DND-41 (cell line): Measurements from ENCODE around the gene FOXP1.

Source experiments
- ATAC-seq: fragments of 200-7000 bp; cut with Tn5 transposase; 3 replicates; pipeline ENCODE4 v1.9.1; 2021; ENCODE audit warnings: low read depth; ENCODE audit not compliant: insufficient read depth
- DNase-seq: peaks from one replicate; pipeline ENCODE4 v3.0.0-alpha.2; 2020
- H2AFZ ChIP-seq: 2 replicates; pipeline ENCODE4 v1.6.0; 2012; ENCODE audit warnings: low read depth, low read length
- H3K27ac ChIP-seq: 2 replicates; pipeline ENCODE4 v1.5.1; 2012; ENCODE audit warnings: low read length, inconsistent platforms
- H3K27me3 ChIP-seq: fragments of 200-600 bp; sonication (generic); 2 replicates; pipeline ENCODE4 v1.6.0; 2012; ENCODE audit warnings: low read length, mild to moderate bottlenecking, inconsistent platforms; ENCODE audit not compliant: insufficient read depth, poor library complexity
- H3K36me3 ChIP-seq: 2 replicates; pipeline ENCODE4 v1.5.1; 2012; ENCODE audit warnings: low read length, inconsistent platforms; ENCODE audit not compliant: insufficient read depth
- H3K4me1 ChIP-seq: 2 replicates; pipeline ENCODE4 v1.5.1; 2012; ENCODE audit warnings: mild to moderate bottlenecking, low read length; ENCODE audit not compliant: insufficient read depth
- H3K4me2 ChIP-seq: 2 replicates; pipeline ENCODE4 v1.6.0; 2012; ENCODE audit warnings: mild to moderate bottlenecking, moderate library complexity, low read length, inconsistent platforms; ENCODE audit not compliant: insufficient read depth
- H3K4me3 ChIP-seq, 2 experiments: fragments of 200-600 bp in 1 of 2; shearing (Covaris generic) in 1 of 2; 2 replicates each; pipeline ENCODE4 v1.5.1; 2012 to 2016; ENCODE audit warnings: inconsistent platforms in 2 of 2, low read length in 2 of 2, mild to moderate bottlenecking in 2 of 2, low read depth in 1 of 2, moderate library complexity in 1 of 2
- H3K79me2 ChIP-seq: 2 replicates; pipeline ENCODE4 v1.6.0; 2012; ENCODE audit warnings: low read length, inconsistent platforms; ENCODE audit not compliant: insufficient read depth
- H3K9ac ChIP-seq: 2 replicates; pipeline ENCODE4 v1.6.0; 2012; ENCODE audit warnings: low read depth, mild to moderate bottlenecking, inconsistent platforms, low read length, moderate library complexity
- H3K9me3 ChIP-seq: 2 replicates; pipeline ENCODE4 v1.5.1; 2012; ENCODE audit warnings: low read length, moderate library complexity, mild to moderate bottlenecking, inconsistent platforms; ENCODE audit not compliant: insufficient read depth, severe bottlenecking
- H4K20me1 ChIP-seq: 2 replicates; pipeline ENCODE4 v1.6.0; 2012; ENCODE audit warnings: low read length; ENCODE audit not compliant: insufficient read depth
- CTCF ChIP-seq: IDR thresholded peaks from 2 replicates; pipeline ENCODE4 v1.5.1; 2012; ENCODE audit warnings: borderline replicate concordance, low read length, moderate library complexity, mild to moderate bottlenecking; ENCODE audit not compliant: poor library complexity, severe bottlenecking; ENCODE audit errors: extremely low read depth
- EZH2 ChIP-seq: IDR thresholded peaks from 3 replicates; pipeline ENCODE4 v1.6.1; 2012; ENCODE audit warnings: borderline replicate concordance, low read depth, mild to moderate bottlenecking, moderate library complexity, low read length, inconsistent platforms; ENCODE audit not compliant: severe bottlenecking

The FOXP1 gene

GRCh38 chr3:71217640-71218222 is 365.8 kb downstream of the FOXP1 start:
- H3K9ac ChIP-seq: no peak overlapping the region
- H3K9me3 ChIP-seq: no peaks in the 10 kb centered on the region
- no peaks in the 10 kb centered on the region for H3K4me1 ChIP-seq
- H3K27me3 ChIP-seq: no peaks in the 10 kb centered on the region
- no peak for TF ChIP-seq EZH2
- no peak for TF ChIP-seq CTCF
- H3K4me2 ChIP-seq: no peak overlapping the region
- no peak overlapping the region for H3K27ac ChIP-seq
- no peak overlapping the region for H3K4me3 ChIP-seq
- no peaks in the 10 kb centered on the region for H3K79me2 ChIP-seq
- no peak overlapping the region for H2AFZ ChIP-seq
- ATAC-seq: no peak
- H4K20me1 ChIP-seq: peaks cover 3% of the 10 kb centered on the region; the same call in 1 of the 2 replicates
- no peaks in the 10 kb centered on the region for H3K36me3 ChIP-seq
- DNase-seq: no peak

- H4K20me1 ChIP-seq: peaks cover 3% of the 10 kb centered on the region; the same call in 1 of the 2 replicates
- no peaks in the 10 kb centered on the region for H3K9me3 ChIP-seq
- no peaks in the 10 kb centered on the region for H3K36me3 ChIP-seq
- H2AFZ ChIP-seq: no peak overlapping the region
- H3K4me3 ChIP-seq: no peak overlapping the region
- no peak overlapping the region for H3K27ac ChIP-seq
- DNase-seq: no peak
- no peak for ATAC-seq
- no peak overlapping the region for H3K4me2 ChIP-seq
- no peaks in the 10 kb centered on the region for H3K79me2 ChIP-seq
- no peak overlapping the region for H3K9ac ChIP-seq
- TF ChIP-seq EZH2 (no peak), CTCF (no peak)
- H3K27me3 ChIP-seq: no peaks in the 10 kb centered on the region
- H3K4me1 ChIP-seq: no peaks in the 10 kb centered on the region
Observed at GRCh38 chr3:71215351-71215750, 368.2 kb downstream of the FOXP1 start.

GRCh38 chr3:71214797-71215196 is 368.7 kb downstream of the FOXP1 start:
- Histone ChIP-seq H3K9ac (no peak overlapping the region), H3K79me2 (no peaks in the 10 kb centered on the region), H3K9me3 (no peaks in the 10 kb centered on the region), H3K4me3 (no peak overlapping the region), H3K27me3 (no peaks in the 10 kb centered on the region), H4K20me1 (peaks cover 3% of the 10 kb centered on the region; the same call in 1 of the 2 replicates), H3K4me2 (no peak overlapping the region), H2AFZ (no peak overlapping the region), H3K36me3 (no peaks in the 10 kb centered on the region), H3K4me1 (no peaks in the 10 kb centered on the region), H3K27ac (no peak overlapping the region)
- TF ChIP-seq EZH2 (no peak), CTCF (no peak)
- no peak for ATAC-seq
- DNase-seq: no peak
